ENCODE data around the gene GMNC.

GMNC gene

GRCh38 chr3:190860521-190860920, 2.0 kb downstream of the GMNC start:
- Mint-ChIP-seq H3K9me3 (no peaks in the 10 kb centered on the region), H3K27me3 (ENCODE audit: low read depth) (peaks cover 43% of the 10 kb centered on the region), H3K36me3 (ENCODE audit: low read depth) (no peaks in the 10 kb centered on the region), H3K4me3 (peak overlapping the region; percentile 38 to 58 (median 51)), H3K27ac (no peak overlapping the region), H3K4me1 (peaks cover 5% of the 10 kb centered on the region)
- TF ChIP-seq CTCF (IDR thresholded peaks at IDR 0.05; ENCODE audit: unreplicated experiment in 3 of 3): no peak

GRCh38 chr3:190855151-190855550, 7.3 kb downstream of the GMNC start:
- H3K4me3 Mint-ChIP-seq: no peak overlapping the region
- H3K27me3 Mint-ChIP-seq (ENCODE audit: low read depth): peaks cover 4% of the 10 kb centered on the region
- H3K27ac Mint-ChIP-seq: no peak overlapping the region
- no peaks in the 10 kb centered on the region for H3K4me1 Mint-ChIP-seq
- TF ChIP-seq CTCF (IDR thresholded peaks at IDR 0.05; ENCODE audit: unreplicated experiment in 3 of 3): no peak
- no peaks in the 10 kb centered on the region for H3K9me3 Mint-ChIP-seq
- H3K36me3 Mint-ChIP-seq (ENCODE audit: low read depth): no peaks in the 10 kb centered on the region

GRCh38 chr3:190854062-190854461, 8.4 kb downstream of the GMNC start:
- Mint-ChIP-seq H3K4me1 (no peaks in the 10 kb centered on the region), H3K27me3 (ENCODE audit: low read depth) (no peaks in the 10 kb centered on the region)
- TF ChIP-seq CTCF (IDR thresholded peaks at IDR 0.05; ENCODE audit: unreplicated experiment in 3 of 3): no peak

GRCh38 chr3:190853464-190853863, 9.0 kb downstream of the GMNC start:
- no peaks in the 10 kb centered on the region for H3K36me3 Mint-ChIP-seq (ENCODE audit: low read depth)

More at GRCh38 chr3:190854062-190854461, 8.4 kb downstream of the GMNC start:
- H3K27ac Mint-ChIP-seq: no peak overlapping the region
- no peak overlapping the region for H3K4me3 Mint-ChIP-seq
- no peaks in the 10 kb centered on the region for H3K36me3 Mint-ChIP-seq (ENCODE audit: low read depth)
- H3K9me3 Mint-ChIP-seq: no peaks in the 10 kb centered on the region

GRCh38 chr3:190849607-190850006, 12.9 kb downstream of the GMNC start:
- TF ChIP-seq CTCF (IDR thresholded peaks at IDR 0.05; ENCODE audit: unreplicated experiment in 3 of 3): no peak
- Mint-ChIP-seq H3K27ac (no peak overlapping the region), H3K4me3 (no peak overlapping the region), H3K36me3 (ENCODE audit: low read depth) (no peaks in the 10 kb centered on the region), H3K27me3 (ENCODE audit: low read depth) (no peaks in the 10 kb centered on the region), H3K9me3 (no peaks in the 10 kb centered on the region), H3K4me1 (no peaks in the 10 kb centered on the region)

More at GRCh38 chr3:190853464-190853863, 9.0 kb downstream of the GMNC start:
- no peaks in the 10 kb centered on the region for H3K9me3 Mint-ChIP-seq
- H3K27me3 Mint-ChIP-seq (ENCODE audit: low read depth): no peaks in the 10 kb centered on the region
- no peak overlapping the region for H3K4me3 Mint-ChIP-seq
- no peaks in the 10 kb centered on the region for H3K4me1 Mint-ChIP-seq
- no peak for TF ChIP-seq CTCF (IDR thresholded peaks at IDR 0.05; ENCODE audit: unreplicated experiment in 3 of 3)
- no peak overlapping the region for H3K27ac Mint-ChIP-seq

GRCh38 chr3:190848870-190849269, 13.6 kb downstream of the GMNC start:
- H3K27ac Mint-ChIP-seq: no peak overlapping the region
- TF ChIP-seq CTCF (IDR thresholded peaks at IDR 0.05; ENCODE audit: unreplicated experiment in 3 of 3): no peak

More at GRCh38 chr3:190848870-190849269, 13.6 kb downstream of the GMNC start:
- Mint-ChIP-seq H3K4me3 (no peak overlapping the region), H3K36me3 (ENCODE audit: low read depth) (no peaks in the 10 kb centered on the region), H3K4me1 (no peaks in the 10 kb centered on the region), H3K27me3 (ENCODE audit: low read depth) (no peaks in the 10 kb centered on the region), H3K9me3 (no peaks in the 10 kb centered on the region)
